Psoas muscle (tissue), 8 donors: Measurements from ENCODE around the gene CDC37L1. TPM values are rescaled to one million over a fixed set of nuclear protein-coding genes. Genes with fewer than 3 reads are reported as not detected.

Source experiments
- ATAC-seq, 4 donors: fragments of 200-7000 bp; cut with Tn5 transposase; one replicate each; pipeline ENCODE4 v1.9.1; 2020; ENCODE audit warnings: moderate library complexity in 3 of 4, mild to moderate bottlenecking in 2 of 4
- DNase-seq, 2 donors: peaks; one replicate each; pipeline ENCODE4 v3.0.0-alpha.2; 2020
- H3K27ac ChIP-seq: fragments of 200-600 bp; one replicate; pipeline ENCODE4 v1.8.0; 2022
- H3K27me3 ChIP-seq, 3 donors: fragments of 200-600 bp in 1 of 3; one replicate each; pipeline versions ENCODE4 v1.6.1 to v1.8.0; 2013 to 2022; ENCODE audit warnings: low read length in 2 of 3, mild to moderate bottlenecking in 2 of 3, moderate library complexity in 1 of 3; ENCODE audit not compliant: insufficient read depth in 3 of 3
- H3K36me3 ChIP-seq, 2 donors: fragments of 200-600 bp in 1 of 2; one replicate each; pipeline versions ENCODE4 v1.6.1 to v1.8.0; 2013 to 2022; ENCODE audit warnings: low read depth in 1 of 2, mild to moderate bottlenecking in 1 of 2, moderate library complexity in 1 of 2; ENCODE audit not compliant: insufficient read depth in 1 of 2
- H3K4me1 ChIP-seq: fragments of 200-600 bp; one replicate; pipeline ENCODE4 v1.8.0; 2022
- H3K4me3 ChIP-seq: fragments of 200-600 bp; one replicate; pipeline ENCODE4 v1.8.0; 2022; ENCODE audit warnings: mild to moderate bottlenecking
- H3K9me3 ChIP-seq: fragments of 200-600 bp; one replicate; pipeline ENCODE4 v1.8.0; 2022
- CTCF ChIP-seq: fragments of 200-600 bp; IDR thresholded peaks from one replicate; pipeline ENCODE4 v1.8.0; 2022; ENCODE audit warnings: antibody characterized with exemption
- WGBS, 3 donors: extraction: QIAGEN DNeasy Blood & Tissue Kit; methylation state at CpG; one replicate each; pipeline versions ENCODE4 v1.1.6 to v1.1.7; 2013; 5-methylcytosine and 5-hydroxymethylcytosine counted together
- intact Hi-C, 2 donors: fragments of 100-400 bp; cut with DNase I; formaldehyde crosslinking; loops; one replicate each; pipeline versions ENCODE4 v1.11.0 to v1.14.2; 2022
- polyA plus RNA-seq, 3 donors: library from polyadenylated mRNA; stranded (reverse); fragments of 200-250 nt; gene quantifications; one replicate each; pipeline ENCODE4 v1.2.3, GENCODE V29; 2013
- total RNA-seq, 4 donors: library from RNA; stranded (reverse); fragmentation: NEBNext Ultra II Directional in 2 of 4; extraction: Animal tissue kit (Norgen Biotek cat#: 25700) in 2 of 4; gene quantifications; one replicate each; pipeline versions ENCODE4 v1.2.1 to v1.2.4, GENCODE V29; 2021 to 2023
- donor health status: healthy with polysubstance abuse.
- donor health status: DM: no; HTN: no; CAD: no; lungs with moderate emphysema.
- donor health status: Bipolar disorder and iron deficiency.
- donor health status: healthy.
- donor health status: DM: yes; HTN: yes; CAD: no.
- donor health status: DM: no; HTN: no; CAD: no.
- donor health status: DM: no; HTN: no; CAD: no.
- donor health status: DM: yes; HTN: yes; CAD: no.

The CDC37L1 gene
- total and polyA plus RNA-seq, 7 donors = 46.7 to 184 (median 87.8) TPM

DNA sequence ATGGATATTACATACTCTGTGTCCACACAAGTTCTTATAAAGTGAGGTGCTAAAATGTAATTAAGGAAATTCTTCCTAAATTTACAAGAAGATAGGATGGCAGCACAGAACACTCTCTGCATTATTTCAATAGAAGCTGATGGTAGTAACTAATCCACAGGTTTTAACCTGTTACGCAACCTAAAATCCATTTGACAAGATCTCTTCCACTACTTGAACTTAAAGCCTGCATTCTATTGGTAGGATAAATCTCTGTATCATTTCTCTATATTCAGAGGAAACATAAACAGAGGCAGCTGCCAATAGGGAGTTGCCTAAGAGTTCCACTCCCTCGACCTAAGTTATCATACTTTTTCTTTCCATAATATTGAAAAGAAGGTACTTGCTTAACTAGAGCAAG is 21.6 kb downstream of the CDC37L1 start:
- Histone ChIP-seq H3K27ac (no peak overlapping the region), H3K36me3 (peaks cover 3 to 98% of the 10 kb centered on the region in 2 donors), H3K4me1 (no peaks in the 10 kb centered on the region), H3K4me3 (no peak overlapping the region), H3K9me3 (no peaks in the 10 kb centered on the region), H3K27me3 (no peaks in the 10 kb centered on the region)
- intact Hi-C loops = no loop called here
- ATAC-seq (no peak), DNase-seq (no peak)
- 84 to 89% (median 86%) methylated on average over 2 of the region's 2 CpGs for WGBS, 3 donors
- no peak for TF ChIP-seq CTCF

GRCh38 chr9:4701526-4701925 is 22.2 kb downstream of the CDC37L1 start:
- H3K27ac ChIP-seq = no peak overlapping the region
- no peaks in the 10 kb centered on the region for H3K4me1 ChIP-seq
- peaks cover 3 to 98% of the 10 kb centered on the region in 2 donors for H3K36me3 ChIP-seq
- no peak for TF ChIP-seq CTCF
- intact Hi-C loops = no loop called here
- H3K27me3 ChIP-seq = no peaks in the 10 kb centered on the region
- H3K4me3 ChIP-seq = no peak overlapping the region
- no peaks in the 10 kb centered on the region for H3K9me3 ChIP-seq
- DNase-seq (no peak), ATAC-seq (no peak)
- WGBS, 3 donors = 15 to 20% (median 19%) methylated on average over 1 of the region's 1 CpG

DNA sequence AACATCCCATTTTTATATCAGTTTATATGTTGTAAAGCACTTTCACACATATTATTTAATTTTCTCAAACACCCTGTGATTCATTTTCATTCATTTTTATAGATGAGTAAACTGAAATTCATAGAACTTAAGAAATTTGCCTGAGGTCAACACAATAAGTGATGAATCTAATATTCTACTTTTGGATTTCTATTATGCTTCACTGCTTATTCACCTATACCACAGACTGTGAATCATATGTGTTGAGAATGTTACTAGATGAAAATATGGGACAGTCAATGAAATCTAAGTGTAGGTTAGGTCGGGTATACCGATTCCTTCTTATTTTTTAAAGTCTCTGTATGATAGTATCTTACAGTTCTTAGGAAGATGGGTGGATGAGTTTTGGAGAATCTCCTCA is 24.8 kb downstream of the CDC37L1 start:
- WGBS, 3 donors = 92 to 98% (median 93%) methylated on average over 2 of the region's 2 CpGs
- no peaks in the 10 kb centered on the region for H3K27me3 ChIP-seq
- ATAC-seq (no peak), DNase-seq (no peak)
- no peak overlapping the region for H3K4me3 ChIP-seq
- H3K27ac ChIP-seq = no peak overlapping the region
- no peaks in the 10 kb centered on the region for H3K4me1 ChIP-seq
- no peaks in the 10 kb centered on the region for H3K9me3 ChIP-seq
- H3K36me3 ChIP-seq = peaks cover 3 to 97% of the 10 kb centered on the region in 2 donors
- TF ChIP-seq CTCF = no peak
- intact Hi-C loops = no loop called here

DNA sequence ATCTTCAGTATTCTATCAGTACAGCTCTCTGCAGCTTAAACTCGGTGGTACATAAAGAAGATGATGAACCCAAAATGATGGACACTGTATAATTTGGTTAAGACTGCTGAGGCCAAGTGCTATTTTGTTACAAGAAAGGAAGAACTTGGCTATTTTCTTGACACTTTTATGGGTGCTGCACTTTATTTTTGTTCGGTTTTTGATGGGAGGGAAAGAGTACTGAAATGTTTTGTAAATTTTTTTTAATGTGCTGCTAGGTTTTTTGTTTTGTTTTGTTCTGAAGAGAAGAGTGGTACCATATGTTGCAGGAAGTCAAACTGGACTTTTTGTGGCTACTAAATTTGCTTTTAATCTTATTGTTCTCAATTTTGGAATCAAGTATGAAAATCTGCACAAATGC is 26.7 kb downstream of the CDC37L1 start:
- Histone ChIP-seq H3K27me3 (no peaks in the 10 kb centered on the region), H3K9me3 (no peaks in the 10 kb centered on the region), H3K36me3 (peaks cover 3 to 95% of the 10 kb centered on the region in 2 donors), H3K27ac (no peak overlapping the region), H3K4me3 (no peak overlapping the region), H3K4me1 (no peaks in the 10 kb centered on the region)
- no peak for TF ChIP-seq CTCF
- ATAC-seq (no peak), DNase-seq (no peak)
- intact Hi-C loops = no loop called here
- 62 to 80% (median 63%) methylated on average over 2 of the region's 2 CpGs for WGBS, 3 donors

DNA sequence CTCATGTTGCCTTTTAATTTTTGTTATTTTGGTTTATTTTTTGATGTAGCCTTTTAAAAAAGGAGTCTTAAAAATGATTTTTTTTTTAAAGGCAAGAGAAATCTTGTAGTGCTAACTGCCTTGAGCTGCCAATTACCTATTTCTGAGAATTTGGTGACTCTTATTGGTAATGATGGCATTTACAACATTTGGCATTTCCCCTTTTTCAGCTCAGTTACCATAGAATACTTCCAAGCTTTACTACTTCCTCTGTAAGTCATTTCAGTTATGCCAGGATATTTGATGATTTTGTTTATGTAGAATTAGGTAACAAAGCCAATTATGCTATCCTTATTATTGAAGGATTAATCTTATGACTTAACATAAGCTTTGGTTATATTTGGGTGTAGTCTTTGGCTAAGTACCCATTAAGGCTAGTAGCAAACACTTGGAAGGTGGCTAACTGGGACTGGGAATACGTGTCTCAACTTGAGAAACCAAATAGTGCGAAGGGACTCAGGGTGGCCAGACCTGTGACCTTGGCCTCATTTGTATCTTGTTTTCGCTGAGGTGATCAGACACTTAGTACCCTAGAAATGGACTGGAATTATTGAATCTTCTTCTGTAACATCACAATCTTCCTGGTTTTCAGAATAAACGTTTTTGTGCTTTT is 27.7 kb downstream of the CDC37L1 start:
- H3K4me3 ChIP-seq = no peak overlapping the region
- no peaks in the 10 kb centered on the region for H3K27me3 ChIP-seq
- 50 to 57% (median 55%) methylated on average over 4 of the region's 4 CpGs for WGBS, 3 donors
- peaks cover 3 to 94% of the 10 kb centered on the region in 2 donors for H3K36me3 ChIP-seq
- intact Hi-C loops = no loop called here
- no peaks in the 10 kb centered on the region for H3K9me3 ChIP-seq
- ATAC-seq (peak in 3 of 4 donors; percentile 50 to 64 (median 53)), DNase-seq (no peak)
- no peaks in the 10 kb centered on the region for H3K4me1 ChIP-seq
- no peak overlapping the region for H3K27ac ChIP-seq
- TF ChIP-seq CTCF = no peak
